H1 (cell line): ENCODE results near the gene BCL7B. TPM values are rescaled to one million over a fixed set of nuclear protein-coding genes. Genes with fewer than 3 reads are reported as not detected.

ENCODE experiments used
- ASH2L ChIP-seq: fragments of 200-600, 300-600 bp; sonication (generic); IDR thresholded peaks from one replicate; pipeline ENCODE4 v1.7.1; 2017; ENCODE audit warnings: low read length
- BACH1 ChIP-seq: IDR thresholded peaks from 2 replicates; pipeline ENCODE4 v1.6.1; 2012; ENCODE audit warnings: low read length, improper control_type of control experiment
- CBX5 ChIP-seq: fragments of 300-800, 300-1000 bp; sonication (generic); IDR thresholded peaks from 2 replicates; pipeline ENCODE4 v1.7.1; 2016; ENCODE audit warnings: antibody characterized with exemption, low read length, low read depth
- CTBP2 ChIP-seq: IDR thresholded peaks from 2 replicates; pipeline ENCODE4 v1.7.0; 2011; ENCODE audit warnings: borderline replicate concordance, mild to moderate bottlenecking, moderate library complexity, mixed read lengths, low read length; ENCODE audit not compliant: insufficient read depth, insufficient read length
- GABPA ChIP-seq: IDR thresholded peaks from 2 replicates; pipeline ENCODE4 v1.6.1; 2011; ENCODE audit warnings: mild to moderate bottlenecking, low read length, moderate library complexity, borderline replicate concordance; ENCODE audit not compliant: insufficient read depth
- MAFK ChIP-seq: IDR thresholded peaks from 2 replicates; pipeline ENCODE4 v1.6.1; 2012; ENCODE audit warnings: low read depth, mild to moderate bottlenecking, improper control_type of control experiment, low read length
- POLR2A ChIP-seq, 2 experiments: IDR thresholded peaks; 1 replicate in 1 of 2; 2 replicates in 1 of 2; pipeline ENCODE4 v1.6.1; 2011; ENCODE audit warnings: low read depth in 2 of 2, low read length in 2 of 2, mild to moderate bottlenecking in 2 of 2; ENCODE audit errors: control extremely low read depth in 1 of 2
- SIX5 ChIP-seq: IDR thresholded peaks from 2 replicates; pipeline ENCODE4 v1.6.1; 2011; ENCODE audit warnings: mild to moderate bottlenecking, low read depth, low read length
- TAF7 ChIP-seq: optimal IDR thresholded peaks from 2 replicates; pipeline ENCODE3; 2011; ENCODE audit warnings: low read depth, mild to moderate bottlenecking, inconsistent platforms, low read length, moderate library complexity, borderline replicate concordance
- YY1 ChIP-seq: IDR thresholded peaks from 2 replicates; pipeline ENCODE4 v1.6.1; 2011; ENCODE audit warnings: low read depth, mild to moderate bottlenecking, low read length
- polyA plus RNA-seq, 7 experiments: library from polyadenylated mRNA; depleted of rRNA in 3 of 7; stranded (reverse) in 5 of 7; unstranded in 2 of 7; fragments of >200 nt in 5 of 7; fragments of 200-250 nt in 2 of 7; gene quantifications; 1 replicate in 5 of 7; 2 replicates in 1 of 7; 4 replicates in 1 of 7; pipeline versions ENCODE4 v1.2.1 to v1.2.3, GENCODE V29; 2011 to 2013; ENCODE audit warnings: missing spikeins in 2 of 7, mixed read lengths in 2 of 7
- total RNA-seq: library from RNA; stranded (reverse); fragmentation: NEBNext Ultra II Directional; extraction: Animal tissue kit (Norgen Biotek cat#: 25700); gene quantifications from 2 replicates; pipeline ENCODE4 v1.2.1, GENCODE V29; 2021
- TF ChIP-seq, protein P1 (sequence below): IDR thresholded peaks from 2 replicates; pipeline ENCODE4 v1.6.1; 2011; ENCODE audit warnings: low read length, improper control_type of control experiment
- TF ChIP-seq, protein P2 (sequence below): IDR thresholded peaks from 2 replicates; pipeline ENCODE4 v1.6.1; 2012; ENCODE audit warnings: inconsistent platforms
- TF ChIP-seq, protein P3 (sequence below): IDR thresholded peaks from 2 replicates; pipeline ENCODE4 v1.6.1; 2011; ENCODE audit warnings: low read depth, mild to moderate bottlenecking, low read length; ENCODE audit not compliant: insufficient read depth

The BCL7B gene
- total and polyA plus RNA-seq, 2 of the 8 experiments (the other 6 are each of a cell fraction or from before 2014, with no cell fraction given) = 24.9 to 44.6 TPM

DNA sequence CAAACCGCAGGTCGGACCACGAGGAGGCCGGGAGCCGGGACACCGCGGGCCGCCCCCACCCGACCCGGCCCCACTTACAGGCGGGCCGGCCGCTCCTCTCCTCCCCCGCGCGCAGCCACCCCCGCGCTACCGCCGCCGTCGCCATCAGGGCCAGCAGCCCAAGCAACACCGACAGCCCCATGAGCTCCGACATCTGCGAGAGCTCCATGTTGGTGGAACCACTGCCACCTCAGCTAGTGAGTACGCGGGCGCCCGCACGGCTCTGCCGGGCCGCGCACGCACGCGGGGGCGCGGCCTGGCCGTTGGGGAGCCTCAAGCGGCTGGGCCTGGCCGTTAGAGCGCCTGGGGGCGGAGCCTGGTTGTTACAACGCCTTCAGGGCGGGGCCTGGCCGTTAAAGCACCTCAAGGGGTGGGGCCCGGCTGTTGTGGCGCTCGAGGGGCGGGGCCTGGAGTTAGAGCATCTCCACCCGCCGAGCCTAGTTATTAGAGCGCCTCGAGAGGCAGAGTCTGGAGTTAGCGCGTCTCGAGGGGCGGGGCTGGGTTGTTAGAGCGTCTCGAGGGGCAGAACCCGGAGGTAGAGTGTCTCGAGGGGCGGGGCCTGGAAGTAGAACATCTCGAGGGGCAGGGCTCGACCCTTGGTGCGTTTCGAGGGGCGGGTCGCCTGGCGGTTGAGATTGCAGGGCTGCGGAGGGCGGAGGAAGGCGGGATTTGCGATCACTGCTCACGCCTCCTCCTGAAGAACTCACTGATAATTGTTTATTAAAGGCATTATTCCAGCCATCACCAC lies 21.0 kb upstream of the BCL7B start, which contains the start of gene TBL2 (continued):
- TF ChIP-seq MAFK (no peak), CTBP2 (no peak), BACH1 (peak; percentile 50; the same call in 1 of the 2 replicates), TAF7 (peak; percentile 90), POLR2A (IDR thresholded peaks at IDR 0.05; ENCODE audit: control extremely low read depth in 1 of 2, low read depth in 2 of 2, low read length in 2 of 2) (peak; percentile 91 to 97), GABPA (no peak), ASH2L (peak; percentile 28), CBX5 (no peak), SIX5 (no peak), YY1 (peak; percentile 35; the same call in 1 of the 2 replicates)
- TF ChIP-seq, protein P1, sequence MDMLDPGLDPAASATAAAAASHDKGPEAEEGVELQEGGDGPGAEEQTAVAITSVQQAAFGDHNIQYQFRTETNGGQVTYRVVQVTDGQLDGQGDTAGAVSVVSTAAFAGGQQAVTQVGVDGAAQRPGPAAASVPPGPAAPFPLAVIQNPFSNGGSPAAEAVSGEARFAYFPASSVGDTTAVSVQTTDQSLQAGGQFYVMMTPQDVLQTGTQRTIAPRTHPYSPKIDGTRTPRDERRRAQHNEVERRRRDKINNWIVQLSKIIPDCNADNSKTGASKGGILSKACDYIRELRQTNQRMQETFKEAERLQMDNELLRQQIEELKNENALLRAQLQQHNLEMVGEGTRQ = no peak
- TF ChIP-seq, protein P2, sequence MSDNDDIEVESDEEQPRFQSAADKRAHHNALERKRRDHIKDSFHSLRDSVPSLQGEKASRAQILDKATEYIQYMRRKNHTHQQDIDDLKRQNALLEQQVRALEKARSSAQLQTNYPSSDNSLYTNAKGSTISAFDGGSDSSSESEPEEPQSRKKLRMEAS = peak; percentile 51
- TF ChIP-seq, protein P3, sequence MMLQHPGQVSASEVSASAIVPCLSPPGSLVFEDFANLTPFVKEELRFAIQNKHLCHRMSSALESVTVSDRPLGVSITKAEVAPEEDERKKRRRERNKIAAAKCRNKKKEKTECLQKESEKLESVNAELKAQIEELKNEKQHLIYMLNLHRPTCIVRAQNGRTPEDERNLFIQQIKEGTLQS = no peak
